RWPE1 (cell line): ENCODE results near the gene NDUFV1.

Experiments used
- CTCF ChIA-PET: fragments of 350-600 bp; sonication (Branson Sonifier 250); formaldehyde crosslinking; extraction: SDS; loops from one replicate; lab custom pipeline; 2021; lab: Yijun Ruan, JAX
- POLR2A ChIA-PET: fragments of 400-600 bp; formaldehyde crosslinking; extraction: SDS; loops from one replicate; lab custom pipeline; 2020; ENCODE audit warnings: antibody characterized with exemption; ENCODE audit not compliant: low non-redundant PET; lab: Yijun Ruan, JAX
- DNase-seq: peaks from one replicate; pipeline ENCODE4 v3.0.0; 2012; ENCODE audit warnings: low spot score
- H3K27ac ChIP-seq: fragments of 450-650 bp; 2 replicates; pipeline ENCODE4 v1.5.1; 2017
- CTCF ChIP-seq: fragments of 450-650 bp; conservative IDR thresholded peaks from 2 replicates; pipeline ENCODE4 v1.5.1; 2017; ENCODE audit warnings: low read depth, mild to moderate bottlenecking

NDUFV1 gene

GRCh38 chr11:67604815-67605214 is 1.9 kb upstream of the NDUFV1 start:
- H3K27ac ChIP-seq: peak overlapping the region; percentile 74; the same call in 1 of the 2 replicates
- ChIA-PET CTCF (interaction anchor here (0.9 kb wide), 1 partner anchor 10 kb away, joined by 4 read pairs; no protein-coding TSS in a partner anchor), POLR2A (no interaction called here)
- no peak for TF ChIP-seq CTCF
- no peak for DNase-seq

- POLR2A ChIA-PET: no interaction called here
- peak overlapping the region; percentile 74 for H3K27ac ChIP-seq
- no peak for TF ChIP-seq CTCF
- DNase-seq: no peak
- CTCF ChIA-PET: interaction anchor here (0.6 to 0.9 kb wide), 2 partner anchors 9 to 21 kb away, joined by 3 to 4 read pairs; no protein-coding TSS in a partner anchor
Measured at GRCh38 chr11:67605231-67606011, 1.3 kb upstream of the NDUFV1 start.

GRCh38 chr11:67606093-67606491 is 644 bp upstream of the NDUFV1 start:
- CTCF ChIA-PET: no interaction called here
- POLR2A ChIA-PET: interaction anchor here (1.5 kb wide), 1 partner anchor 23 kb away, joined by 3 read pairs; no protein-coding TSS in a partner anchor
- peak overlapping the region; percentile 74 for H3K27ac ChIP-seq
- no peak for DNase-seq
- no peak for TF ChIP-seq CTCF

GRCh38 chr11:67607507-67607906 is 771 bp downstream of the NDUFV1 start:
- CTCF ChIA-PET: interaction anchor here (0.6 kb wide), 3 partner anchors 15 to 90 kb away, joined by 3 read pairs; partner anchors contain the start of gene NUDT8

GRCh38 chr11:67608486-67608885 is 1.8 kb downstream of the NDUFV1 start:
- DNase-seq: no peak
- no peak overlapping the region for H3K27ac ChIP-seq
- POLR2A ChIA-PET: interaction anchor here (0.6 kb wide), 1 partner anchor 225 kb away, joined by 7 read pairs; no protein-coding TSS in a partner anchor
- CTCF ChIA-PET: no interaction called here
- no peak for TF ChIP-seq CTCF

More at GRCh38 chr11:67607507-67607906, 771 bp downstream of the NDUFV1 start:
- TF ChIP-seq CTCF: no peak
- DNase-seq: no peak
- POLR2A ChIA-PET: interaction anchor here (0.8 to 1.5 kb wide), 2 partner anchors 22 to 25 kb away, joined by 3 read pairs; partner anchors contain the start of gene NUDT8
- H3K27ac ChIP-seq: peak overlapping the region; percentile 74

- no peak for TF ChIP-seq CTCF
- CTCF ChIA-PET: no interaction called here
- POLR2A ChIA-PET: no interaction called here
- DNase-seq: no peak
- no peak overlapping the region for H3K27ac ChIP-seq
Measured at GRCh38 chr11:67609316-67609715, 2.6 kb downstream of the NDUFV1 start.
